ENCODE measurements around the gene ULK3. TPM values are rescaled to one million over a fixed set of nuclear protein-coding genes. Genes with fewer than 3 reads are reported as not detected.

The ULK3 gene
- total and polyA plus RNA-seq, 10 of the 15 experiments (the other 5 are each of a cell fraction or from before 2014, with no cell fraction given): 0.64 to 38.8 (median 27.1) TPM

- TF ChIP-seq E2F8 (IDR thresholded peaks at IDR 0.05; ENCODE audit: low read depth, partially characterized antibody) (no peak), RUNX3 (IDR thresholded peaks at IDR 0.05; ENCODE audit: low read length) (no peak), ZBTB40 (IDR thresholded peaks at IDR 0.05; ENCODE audit: borderline replicate concordance) (0 out of 2 replicates have a peak, but pooled peaks have one; percentile 41), EP300 (IDR thresholded peaks at IDR 0.05; ENCODE audit: borderline replicate concordance in 1 of 2, control insufficient read depth in 1 of 2, low read depth in 2 of 2, low read length in 2 of 2) (peak; percentile 79 to 87), NFIC (IDR thresholded peaks at IDR 0.05; ENCODE audit: low read depth, low read length) (no peak), HSF1 (IDR thresholded peaks at IDR 0.05; ENCODE audit: low read depth, low read length) (0 out of 2 replicates have a peak, but pooled peaks have one; percentile 11), MEF2B (IDR thresholded peaks at IDR 0.05; ENCODE audit: partially characterized antibody, poor library complexity, severe bottlenecking) (peak; percentile 99), TCF3 (IDR thresholded peaks at IDR 0.05; ENCODE audit: borderline replicate concordance, insufficient read depth, low read depth, low read length) (no peak), BMI1 (IDR thresholded peaks at IDR 0.05; ENCODE audit: borderline replicate concordance) (peak; percentile 64)
- TF ChIP-seq, protein P1, sequence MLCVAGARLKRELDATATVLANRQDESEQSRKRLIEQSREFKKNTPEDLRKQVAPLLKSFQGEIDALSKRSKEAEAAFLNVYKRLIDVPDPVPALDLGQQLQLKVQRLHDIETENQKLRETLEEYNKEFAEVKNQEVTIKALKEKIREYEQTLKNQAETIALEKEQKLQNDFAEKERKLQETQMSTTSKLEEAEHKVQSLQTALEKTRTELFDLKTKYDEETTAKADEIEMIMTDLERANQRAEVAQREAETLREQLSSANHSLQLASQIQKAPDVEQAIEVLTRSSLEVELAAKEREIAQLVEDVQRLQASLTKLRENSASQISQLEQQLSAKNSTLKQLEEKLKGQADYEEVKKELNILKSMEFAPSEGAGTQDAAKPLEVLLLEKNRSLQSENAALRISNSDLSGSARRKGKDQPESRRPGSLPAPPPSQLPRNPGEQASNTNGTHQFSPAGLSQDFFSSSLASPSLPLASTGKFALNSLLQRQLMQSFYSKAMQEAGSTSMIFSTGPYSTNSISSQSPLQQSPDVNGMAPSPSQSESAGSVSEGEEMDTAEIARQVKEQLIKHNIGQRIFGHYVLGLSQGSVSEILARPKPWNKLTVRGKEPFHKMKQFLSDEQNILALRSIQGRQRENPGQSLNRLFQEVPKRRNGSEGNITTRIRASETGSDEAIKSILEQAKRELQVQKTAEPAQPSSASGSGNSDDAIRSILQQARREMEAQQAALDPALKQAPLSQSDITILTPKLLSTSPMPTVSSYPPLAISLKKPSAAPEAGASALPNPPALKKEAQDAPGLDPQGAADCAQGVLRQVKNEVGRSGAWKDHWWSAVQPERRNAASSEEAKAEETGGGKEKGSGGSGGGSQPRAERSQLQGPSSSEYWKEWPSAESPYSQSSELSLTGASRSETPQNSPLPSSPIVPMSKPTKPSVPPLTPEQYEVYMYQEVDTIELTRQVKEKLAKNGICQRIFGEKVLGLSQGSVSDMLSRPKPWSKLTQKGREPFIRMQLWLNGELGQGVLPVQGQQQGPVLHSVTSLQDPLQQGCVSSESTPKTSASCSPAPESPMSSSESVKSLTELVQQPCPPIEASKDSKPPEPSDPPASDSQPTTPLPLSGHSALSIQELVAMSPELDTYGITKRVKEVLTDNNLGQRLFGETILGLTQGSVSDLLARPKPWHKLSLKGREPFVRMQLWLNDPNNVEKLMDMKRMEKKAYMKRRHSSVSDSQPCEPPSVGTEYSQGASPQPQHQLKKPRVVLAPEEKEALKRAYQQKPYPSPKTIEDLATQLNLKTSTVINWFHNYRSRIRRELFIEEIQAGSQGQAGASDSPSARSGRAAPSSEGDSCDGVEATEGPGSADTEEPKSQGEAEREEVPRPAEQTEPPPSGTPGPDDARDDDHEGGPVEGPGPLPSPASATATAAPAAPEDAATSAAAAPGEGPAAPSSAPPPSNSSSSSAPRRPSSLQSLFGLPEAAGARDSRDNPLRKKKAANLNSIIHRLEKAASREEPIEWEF (IDR thresholded peaks at IDR 0.05; ENCODE audit: insufficient replicate concordance, low read depth, low read length): peak; percentile 36
- TF ChIP-seq, protein P2, sequence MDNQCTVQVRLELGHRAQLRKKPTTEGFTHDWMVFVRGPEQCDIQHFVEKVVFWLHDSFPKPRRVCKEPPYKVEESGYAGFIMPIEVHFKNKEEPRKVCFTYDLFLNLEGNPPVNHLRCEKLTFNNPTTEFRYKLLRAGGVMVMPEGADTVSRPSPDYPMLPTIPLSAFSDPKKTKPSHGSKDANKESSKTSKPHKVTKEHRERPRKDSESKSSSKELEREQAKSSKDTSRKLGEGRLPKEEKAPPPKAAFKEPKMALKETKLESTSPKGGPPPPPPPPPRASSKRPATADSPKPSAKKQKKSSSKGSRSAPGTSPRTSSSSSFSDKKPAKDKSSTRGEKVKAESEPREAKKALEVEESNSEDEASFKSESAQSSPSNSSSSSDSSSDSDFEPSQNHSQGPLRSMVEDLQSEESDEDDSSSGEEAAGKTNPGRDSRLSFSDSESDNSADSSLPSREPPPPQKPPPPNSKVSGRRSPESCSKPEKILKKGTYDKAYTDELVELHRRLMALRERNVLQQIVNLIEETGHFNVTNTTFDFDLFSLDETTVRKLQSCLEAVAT (IDR thresholded peaks at IDR 0.05): peak; percentile 48; the same call in 1 of the 2 replicates
These were observed 54.2 kb downstream of the ULK3 start (continued) for GRCh38 chr15:74788683-74789151.

All from GM12878 (cell line).